ENCODE data around the gene LCLAT1. TPM values are rescaled to one million over a fixed set of nuclear protein-coding genes. Genes with fewer than 3 reads are reported as not detected.
"Not testable (repeated sequence)": the region's sequence is repeated elsewhere in the genome, so short reads cannot be mapped to it uniquely, and the experiment has no call there.

The LCLAT1 gene
- total RNA-seq, 4 donors from 2014 or later, result 25.3 to 55.4 (median 43.1) TPM

DNA sequence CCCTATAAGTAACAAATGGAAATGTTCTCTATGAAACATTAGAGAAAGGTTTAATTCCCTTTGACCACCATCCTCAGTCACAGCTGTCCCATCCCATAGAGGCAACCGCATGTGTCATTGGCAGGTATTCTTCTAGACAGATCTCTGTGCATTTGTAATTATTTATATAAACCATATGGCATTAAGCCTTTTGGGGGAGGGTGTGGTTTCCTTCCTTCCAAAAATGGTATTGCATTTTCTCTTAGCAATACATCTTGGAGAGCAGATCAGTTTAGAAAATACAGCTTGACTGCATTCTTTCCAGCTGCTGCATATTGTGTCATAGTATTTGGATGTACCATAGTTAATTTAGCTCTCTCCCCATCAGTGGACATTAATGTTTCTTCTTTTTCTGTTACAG lies 57.7 kb downstream of the LCLAT1 start:
- ATAC-seq, result no peak
- 50 to 86% methylated on average over 1 of the region's 1 CpG for WGBS, 2 donors (ENCODE audit: low coverage in 1 of 2)
- H3K36me3 ChIP-seq, result no peaks in the 10 kb centered on the region
- H3K4me3 ChIP-seq, result no peak overlapping the region
- no peaks in the 10 kb centered on the region for H3K27me3 ChIP-seq
- peak overlapping the region in 3 of 4 donors; percentile 6 to 21 (median 12) for H3K27ac ChIP-seq
- peaks cover 0 to 36% (median 0%) of the 10 kb centered on the region in 3 donors for H3K4me1 ChIP-seq
- TF ChIP-seq, protein P1, sequence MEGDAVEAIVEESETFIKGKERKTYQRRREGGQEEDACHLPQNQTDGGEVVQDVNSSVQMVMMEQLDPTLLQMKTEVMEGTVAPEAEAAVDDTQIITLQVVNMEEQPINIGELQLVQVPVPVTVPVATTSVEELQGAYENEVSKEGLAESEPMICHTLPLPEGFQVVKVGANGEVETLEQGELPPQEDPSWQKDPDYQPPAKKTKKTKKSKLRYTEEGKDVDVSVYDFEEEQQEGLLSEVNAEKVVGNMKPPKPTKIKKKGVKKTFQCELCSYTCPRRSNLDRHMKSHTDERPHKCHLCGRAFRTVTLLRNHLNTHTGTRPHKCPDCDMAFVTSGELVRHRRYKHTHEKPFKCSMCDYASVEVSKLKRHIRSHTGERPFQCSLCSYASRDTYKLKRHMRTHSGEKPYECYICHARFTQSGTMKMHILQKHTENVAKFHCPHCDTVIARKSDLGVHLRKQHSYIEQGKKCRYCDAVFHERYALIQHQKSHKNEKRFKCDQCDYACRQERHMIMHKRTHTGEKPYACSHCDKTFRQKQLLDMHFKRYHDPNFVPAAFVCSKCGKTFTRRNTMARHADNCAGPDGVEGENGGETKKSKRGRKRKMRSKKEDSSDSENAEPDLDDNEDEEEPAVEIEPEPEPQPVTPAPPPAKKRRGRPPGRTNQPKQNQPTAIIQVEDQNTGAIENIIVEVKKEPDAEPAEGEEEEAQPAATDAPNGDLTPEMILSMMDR (IDR thresholded peaks at IDR 0.05), result no peak
- TF ChIP-seq POLR2AphosphoS5 (IDR thresholded peaks at IDR 0.05) (no peak), EP300 (IDR thresholded peaks at IDR 0.05) (no peak)
- no peaks in the 10 kb centered on the region for H3K9me3 ChIP-seq

DNA sequence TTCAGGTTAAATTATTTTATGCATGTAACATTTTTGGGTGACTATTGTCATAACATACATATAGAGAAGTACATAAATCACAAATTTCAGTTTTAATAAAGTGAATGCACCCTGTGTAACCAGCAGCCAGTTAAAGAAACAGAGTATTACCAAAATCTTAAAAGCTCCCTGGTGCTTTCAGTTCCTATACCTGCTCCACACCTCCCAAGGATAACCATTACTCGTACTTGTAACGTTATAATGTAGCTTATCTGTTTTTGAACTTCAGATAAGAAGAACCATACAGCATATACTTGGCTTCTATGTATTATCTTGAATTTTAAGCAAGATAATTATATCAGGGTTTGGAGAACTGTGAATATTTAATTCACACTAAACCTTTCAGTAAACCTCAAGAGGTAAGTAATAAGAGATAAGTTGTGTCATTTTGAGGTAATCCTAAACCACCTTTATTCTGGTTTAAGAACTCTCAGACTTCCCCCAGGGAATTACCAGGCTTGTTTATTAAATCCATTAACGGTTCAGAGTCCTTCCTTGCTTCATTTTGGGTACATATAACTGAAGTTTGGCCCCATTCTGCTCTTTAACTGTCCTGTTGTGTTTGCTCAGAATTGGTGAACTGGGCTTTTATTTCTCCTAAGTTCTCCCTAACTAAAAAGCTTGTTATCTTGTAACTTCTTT lies 58.6 kb downstream of the LCLAT1 start:
- ATAC-seq, result no peak
- TF ChIP-seq POLR2AphosphoS5 (IDR thresholded peaks at IDR 0.05) (no peak), EP300 (IDR thresholded peaks at IDR 0.05) (no peak)
- TF ChIP-seq, protein P1 (IDR thresholded peaks at IDR 0.05), result no peak
- Histone ChIP-seq H3K27me3 (no peaks in the 10 kb centered on the region), H3K9me3 (no peaks in the 10 kb centered on the region), H3K4me3 (no peak overlapping the region), H3K4me1 (peaks cover 0 to 45% (median 5%) of the 10 kb centered on the region in 3 donors), H3K27ac (peak overlapping the region in 1 of 4 donors; percentile 28), H3K36me3 (no peaks in the 10 kb centered on the region)
- 68 to 80% methylated on average over 3 of the region's 3 CpGs for WGBS, 2 donors (ENCODE audit: low coverage in 1 of 2)

DNA sequence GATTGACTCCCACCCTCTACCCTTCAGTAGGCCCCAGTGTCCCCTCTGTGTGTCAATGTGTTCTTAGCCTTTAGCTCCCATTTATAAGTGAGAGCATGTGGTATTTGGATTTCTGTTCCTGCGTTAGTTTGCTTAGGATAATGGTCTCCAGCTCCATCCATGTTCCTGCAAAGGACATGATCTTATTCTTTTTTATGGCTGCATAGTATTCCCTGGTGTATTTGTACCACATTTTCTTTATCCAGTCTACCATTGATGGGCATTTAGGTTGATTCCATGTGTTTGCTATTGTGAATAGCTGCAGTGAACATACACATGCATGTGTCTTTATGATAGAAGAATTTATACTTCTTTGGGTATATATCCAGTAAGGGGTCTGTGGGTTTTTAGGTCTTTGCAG lies 60.4 kb downstream of the LCLAT1 start:
- H3K36me3 ChIP-seq, ATAC-seq, H3K9me3 ChIP-seq, H3K27ac ChIP-seq, H3K27me3 ChIP-seq, H3K4me3 ChIP-seq: not testable (repeated sequence)
- WGBS, 2 donors (ENCODE audit: low coverage in 1 of 2), result 94 to 100% methylated on average over 1 of the region's 1 CpG
- H3K4me1 ChIP-seq, result peaks cover 7 to 63% (median 15%) of the 10 kb centered on the region in 3 donors

DNA sequence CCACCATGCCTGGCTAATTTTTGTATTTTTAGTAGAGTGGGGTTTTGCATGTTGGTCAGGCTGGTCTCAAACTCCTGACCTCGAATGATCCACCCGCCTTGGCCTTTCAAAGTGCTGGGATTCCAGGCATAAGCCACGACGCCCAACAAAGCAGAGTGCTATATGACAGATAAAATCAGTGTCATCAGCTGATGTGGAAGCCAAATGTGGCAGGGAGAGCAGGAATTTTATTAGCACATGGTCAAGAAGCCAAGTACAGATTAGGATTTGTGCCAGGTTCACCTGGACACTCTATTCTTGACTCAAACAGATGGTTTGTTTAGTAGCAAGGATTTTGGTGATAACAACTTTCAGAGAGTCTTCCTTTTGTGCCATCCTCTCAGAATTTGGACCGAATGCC lies 62.7 kb downstream of the LCLAT1 start:
- ATAC-seq, result no peak
- Histone ChIP-seq H3K36me3 (no peaks in the 10 kb centered on the region), H3K4me3 (no peak overlapping the region), H3K27me3 (no peaks in the 10 kb centered on the region), H3K4me1 (peaks cover 15 to 65% (median 25%) of the 10 kb centered on the region in 3 donors), H3K27ac (no peak overlapping the region), H3K9me3 (no peaks in the 10 kb centered on the region)
- WGBS, 2 donors (ENCODE audit: low coverage in 1 of 2), result 94% methylated on average over 2 to 4 of the region's 5 CpGs
- TF ChIP-seq POLR2AphosphoS5 (IDR thresholded peaks at IDR 0.05), result no peak
- no peak for TF ChIP-seq EP300 (IDR thresholded peaks at IDR 0.05)
- TF ChIP-seq, protein P1 (IDR thresholded peaks at IDR 0.05), result no peak
- TF ChIP-seq POLR2A (IDR thresholded peaks at IDR 0.05), result no peak

DNA sequence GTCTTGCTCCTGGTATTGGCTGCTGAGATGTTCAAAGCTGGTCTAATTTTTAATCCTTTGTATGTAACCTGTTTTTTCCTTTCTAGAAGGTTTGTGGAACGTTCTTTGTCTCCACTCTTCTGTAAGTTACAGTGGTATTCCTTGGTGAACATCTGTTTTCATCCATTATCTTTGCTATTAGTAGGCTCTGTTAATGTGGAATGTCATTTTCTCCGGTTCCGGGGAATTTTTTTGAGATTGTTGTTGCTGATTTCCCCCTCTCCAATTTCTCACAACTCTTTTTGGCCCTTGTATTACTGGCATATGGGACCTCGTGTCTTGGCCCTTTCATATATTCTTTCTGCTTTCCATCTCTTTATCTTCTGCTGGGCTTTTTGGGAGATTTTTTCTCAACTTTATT lies 63.4 kb downstream of the LCLAT1 start:
- H3K36me3 ChIP-seq, result no peaks in the 10 kb centered on the region
- TF ChIP-seq POLR2AphosphoS5 (IDR thresholded peaks at IDR 0.05) (no peak), EP300 (IDR thresholded peaks at IDR 0.05) (no peak), POLR2A (IDR thresholded peaks at IDR 0.05) (no peak)
- TF ChIP-seq, protein P1 (IDR thresholded peaks at IDR 0.05), result no peak
- peaks cover 19 to 65% (median 28%) of the 10 kb centered on the region in 3 donors for H3K4me1 ChIP-seq
- WGBS, 2 donors (ENCODE audit: low coverage in 1 of 2), result 77 to 84% methylated on average over 4 of the region's 4 CpGs
- no peaks in the 10 kb centered on the region for H3K9me3 ChIP-seq
- H3K4me3 ChIP-seq, result no peak overlapping the region
- ATAC-seq, result no peak
- no peaks in the 10 kb centered on the region for H3K27me3 ChIP-seq
- peak overlapping the region in 1 of 4 donors; percentile 51 for H3K27ac ChIP-seq
